Right lung (tissue), 5 donors: ENCODE measurements around the gene RFK. TPM values are rescaled to one million over a fixed set of nuclear protein-coding genes. Genes with fewer than 3 reads are reported as not detected.

Source experiments
- DNase-seq, 2 donors: peaks; one replicate each; pipeline ENCODE4 v3.0.0-alpha.2; 2013
- polyA plus RNA-seq, 5 donors: library from polyadenylated mRNA; unstranded; fragments of 120-200 nt; gene quantifications; one replicate each; pipeline versions ENCODE4 v1.2.1 to v1.2.3, GENCODE V29; 2013; ENCODE audit warnings: inconsistent platforms in 1 of 5, low replicate concordance in 1 of 5; ENCODE audit not compliant: insufficient read length in 5 of 5, insufficient read depth in 1 of 5

RFK gene
- polyA plus RNA-seq, 5 donors = 15.7 to 25.3 (median 20.5) TPM

GRCh38 chr9:76414661-76415060 is 20.4 kb upstream of the RFK start:
- DNase-seq = no peak

GRCh38 chr9:76413658-76414057 is 19.4 kb upstream of the RFK start:
- DNase-seq = no peak

- no peak for DNase-seq
Measured at GRCh38 chr9:76412638-76413037, 18.4 kb upstream of the RFK start.

GRCh38 chr9:76405868-76406267 is 11.6 kb upstream of the RFK start:
- DNase-seq = no peak

GRCh38 chr9:76405340-76405739 is 11.1 kb upstream of the RFK start:
- no peak for DNase-seq

- DNase-seq = no peak
Measured at GRCh38 chr9:76404401-76404800, 10.2 kb upstream of the RFK start.

GRCh38 chr9:76403352-76403751 is 9.1 kb upstream of the RFK start:
- DNase-seq = peak; percentile 19 to 42

GRCh38 chr9:76401580-76402354 is 7.5 kb upstream of the RFK start:
- no peak for DNase-seq

GRCh38 chr9:76401176-76401575 is 7.0 kb upstream of the RFK start:
- no peak for DNase-seq

GRCh38 chr9:76400534-76401096 is 6.4 kb upstream of the RFK start:
- DNase-seq = no peak

GRCh38 chr9:76399856-76400255 is 5.6 kb upstream of the RFK start:
- DNase-seq = no peak

GRCh38 chr9:76396597-76396996 is 2.4 kb upstream of the RFK start:
- DNase-seq = no peak

GRCh38 chr9:76396144-76396543 is 1.9 kb upstream of the RFK start:
- DNase-seq = no peak

GRCh38 chr9:76395381-76395780 is 1.2 kb upstream of the RFK start:
- DNase-seq = no peak

GRCh38 chr9:76394960-76395252 is 680 bp upstream of the RFK start:
- no peak for DNase-seq

GRCh38 chr9:76390656-76391055 is 3.6 kb downstream of the RFK start:
- no peak for DNase-seq

GRCh38 chr9:76379494-76379893 is 14.7 kb downstream of the RFK start:
- no peak for DNase-seq

GRCh38 chr9:76378367-76379073 is 15.7 kb downstream of the RFK start:
- no peak for DNase-seq

GRCh38 chr9:76377791-76378190 is 16.4 kb downstream of the RFK start:
- DNase-seq = no peak

- DNase-seq = peak; percentile 40 to 41
Measured at GRCh38 chr9:76374783-76375559, 19.3 kb downstream of the RFK start.

- no peak for DNase-seq
Measured at GRCh38 chr9:76373784-76374474, 20.3 kb downstream of the RFK start.
